Panc1 (cell line): ENCODE data around the gene RRAS2.
A peak's percentile ranks its signal among the peaks of the same experiment; 100 is the strongest.

Experiments
- POLR2AphosphoS5 ChIP-seq: IDR thresholded peaks from 2 replicates; pipeline ENCODE4 v1.6.1; 2012; ENCODE audit warnings: mild to moderate bottlenecking, low read depth, low read length, moderate library complexity
- SIN3A ChIP-seq: IDR thresholded peaks from 2 replicates; pipeline ENCODE4 v1.6.1; 2012; ENCODE audit warnings: low read depth, mild to moderate bottlenecking, low read length, moderate library complexity, borderline replicate concordance; ENCODE audit not compliant: insufficient read depth
- TF ChIP-seq, protein P1 (sequence below): fragments of 450-650 bp; IDR thresholded peaks from 2 replicates; pipeline ENCODE4 v1.5.1; 2017; ENCODE audit warnings: mild to moderate bottlenecking
- TF ChIP-seq, protein P2 (sequence below), 2 experiments: IDR thresholded peaks; 2 replicates each; pipeline ENCODE4 v1.6.1; 2011 to 2012; ENCODE audit warnings: low read depth in 2 of 2, control low read depth in 1 of 2, low read length in 1 of 2, mild to moderate bottlenecking in 1 of 2, moderate library complexity in 1 of 2; ENCODE audit not compliant: insufficient read depth in 1 of 2

DNA sequence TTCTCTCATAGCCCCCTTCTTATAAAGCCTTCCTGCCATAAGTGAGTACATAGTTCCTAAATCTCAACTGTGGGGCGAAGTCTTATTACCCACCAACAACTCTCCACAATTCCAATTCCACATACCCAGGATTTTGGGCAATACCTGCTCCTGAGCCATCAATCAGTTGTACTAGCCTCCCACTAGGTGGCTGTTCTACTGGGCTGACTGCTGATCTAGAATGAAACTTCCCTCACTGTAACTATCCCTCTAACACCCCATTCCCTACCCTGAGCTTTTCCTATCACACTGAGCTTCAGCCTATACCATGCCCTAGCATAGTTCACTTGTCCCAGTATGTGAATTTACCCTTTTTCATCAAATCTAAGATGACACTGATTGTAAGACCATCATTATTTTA lies 52.5 kb downstream of the RRAS2 start:
- TF ChIP-seq, protein P1, sequence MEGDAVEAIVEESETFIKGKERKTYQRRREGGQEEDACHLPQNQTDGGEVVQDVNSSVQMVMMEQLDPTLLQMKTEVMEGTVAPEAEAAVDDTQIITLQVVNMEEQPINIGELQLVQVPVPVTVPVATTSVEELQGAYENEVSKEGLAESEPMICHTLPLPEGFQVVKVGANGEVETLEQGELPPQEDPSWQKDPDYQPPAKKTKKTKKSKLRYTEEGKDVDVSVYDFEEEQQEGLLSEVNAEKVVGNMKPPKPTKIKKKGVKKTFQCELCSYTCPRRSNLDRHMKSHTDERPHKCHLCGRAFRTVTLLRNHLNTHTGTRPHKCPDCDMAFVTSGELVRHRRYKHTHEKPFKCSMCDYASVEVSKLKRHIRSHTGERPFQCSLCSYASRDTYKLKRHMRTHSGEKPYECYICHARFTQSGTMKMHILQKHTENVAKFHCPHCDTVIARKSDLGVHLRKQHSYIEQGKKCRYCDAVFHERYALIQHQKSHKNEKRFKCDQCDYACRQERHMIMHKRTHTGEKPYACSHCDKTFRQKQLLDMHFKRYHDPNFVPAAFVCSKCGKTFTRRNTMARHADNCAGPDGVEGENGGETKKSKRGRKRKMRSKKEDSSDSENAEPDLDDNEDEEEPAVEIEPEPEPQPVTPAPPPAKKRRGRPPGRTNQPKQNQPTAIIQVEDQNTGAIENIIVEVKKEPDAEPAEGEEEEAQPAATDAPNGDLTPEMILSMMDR = peak; percentile 36
- TF ChIP-seq POLR2AphosphoS5 (no peak), SIN3A (no peak)
- TF ChIP-seq, protein P2, sequence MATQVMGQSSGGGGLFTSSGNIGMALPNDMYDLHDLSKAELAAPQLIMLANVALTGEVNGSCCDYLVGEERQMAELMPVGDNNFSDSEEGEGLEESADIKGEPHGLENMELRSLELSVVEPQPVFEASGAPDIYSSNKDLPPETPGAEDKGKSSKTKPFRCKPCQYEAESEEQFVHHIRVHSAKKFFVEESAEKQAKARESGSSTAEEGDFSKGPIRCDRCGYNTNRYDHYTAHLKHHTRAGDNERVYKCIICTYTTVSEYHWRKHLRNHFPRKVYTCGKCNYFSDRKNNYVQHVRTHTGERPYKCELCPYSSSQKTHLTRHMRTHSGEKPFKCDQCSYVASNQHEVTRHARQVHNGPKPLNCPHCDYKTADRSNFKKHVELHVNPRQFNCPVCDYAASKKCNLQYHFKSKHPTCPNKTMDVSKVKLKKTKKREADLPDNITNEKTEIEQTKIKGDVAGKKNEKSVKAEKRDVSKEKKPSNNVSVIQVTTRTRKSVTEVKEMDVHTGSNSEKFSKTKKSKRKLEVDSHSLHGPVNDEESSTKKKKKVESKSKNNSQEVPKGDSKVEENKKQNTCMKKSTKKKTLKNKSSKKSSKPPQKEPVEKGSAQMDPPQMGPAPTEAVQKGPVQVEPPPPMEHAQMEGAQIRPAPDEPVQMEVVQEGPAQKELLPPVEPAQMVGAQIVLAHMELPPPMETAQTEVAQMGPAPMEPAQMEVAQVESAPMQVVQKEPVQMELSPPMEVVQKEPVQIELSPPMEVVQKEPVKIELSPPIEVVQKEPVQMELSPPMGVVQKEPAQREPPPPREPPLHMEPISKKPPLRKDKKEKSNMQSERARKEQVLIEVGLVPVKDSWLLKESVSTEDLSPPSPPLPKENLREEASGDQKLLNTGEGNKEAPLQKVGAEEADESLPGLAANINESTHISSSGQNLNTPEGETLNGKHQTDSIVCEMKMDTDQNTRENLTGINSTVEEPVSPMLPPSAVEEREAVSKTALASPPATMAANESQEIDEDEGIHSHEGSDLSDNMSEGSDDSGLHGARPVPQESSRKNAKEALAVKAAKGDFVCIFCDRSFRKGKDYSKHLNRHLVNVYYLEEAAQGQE (IDR thresholded peaks at IDR 0.05; ENCODE audit: insufficient read depth in 1 of 2, low read depth in 2 of 2, low read length in 1 of 2) = no peak
